Ishikawa (cell line): ENCODE measurements around the gene PLPP3.

Source experiments
- FOXM1 ChIP-seq: IDR thresholded peaks from 2 replicates; pipeline ENCODE4 v1.6.1; 2012; ENCODE audit warnings: low read depth, borderline replicate concordance
- RAD21 ChIP-seq: IDR thresholded peaks from 2 replicates; pipeline ENCODE4 v1.6.1; 2012; ENCODE audit warnings: low read depth
- TCF12 ChIP-seq: IDR thresholded peaks from 2 replicates; pipeline ENCODE4 v1.6.1; 2012; ENCODE audit warnings: low read depth

DNA sequence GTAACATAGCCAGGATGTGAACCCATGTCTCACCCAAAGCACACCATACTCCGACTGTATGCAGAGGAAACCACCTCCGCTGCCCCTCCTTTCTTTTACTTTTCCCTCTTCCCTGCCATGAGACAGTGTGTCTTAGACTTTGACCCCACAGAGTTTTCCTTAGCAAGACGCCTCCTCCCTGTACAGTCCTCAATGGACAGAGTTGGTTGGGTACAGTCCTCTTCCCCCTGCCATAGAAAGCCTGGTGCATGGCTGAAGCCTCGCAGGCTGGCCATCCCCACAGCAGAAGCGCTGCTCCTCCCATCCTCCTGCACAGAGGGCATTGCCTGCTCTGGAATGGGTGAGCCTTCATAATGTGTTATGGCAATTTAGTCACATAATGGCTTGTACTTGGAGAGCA lies 127.9 kb downstream of the PLPP3 start:
- TF ChIP-seq RAD21 (no peak), FOXM1 (no peak), TCF12 (no peak)
